IPS-20b (cell line): ENCODE data around the gene COL20A1.

Experiments
- H3K27ac ChIP-seq: one replicate; pipeline ENCODE4 v1.5.1; 2013; ENCODE audit warnings: low read length
- H3K27me3 ChIP-seq: 2 replicates; pipeline ENCODE4 v1.6.1; 2013; ENCODE audit warnings: mild to moderate bottlenecking, low read length, inconsistent platforms; ENCODE audit not compliant: insufficient read depth
- H3K36me3 ChIP-seq: 2 replicates; pipeline ENCODE4 v1.6.1; 2013; ENCODE audit warnings: low read depth, mild to moderate bottlenecking, inconsistent platforms, low read length, moderate library complexity; ENCODE audit not compliant: insufficient read depth
- H3K4me1 ChIP-seq: 2 replicates; pipeline ENCODE4 v1.6.1; 2013; ENCODE audit warnings: mild to moderate bottlenecking, control low read depth, inconsistent platforms, low read length, moderate library complexity; ENCODE audit not compliant: insufficient read depth
- H3K4me3 ChIP-seq: 2 replicates; pipeline ENCODE4 v1.5.1; 2013; ENCODE audit warnings: mild to moderate bottlenecking, low read length, inconsistent platforms
- H3K9ac ChIP-seq: 2 replicates; pipeline ENCODE4 v1.6.1; 2013; ENCODE audit warnings: low read depth, mild to moderate bottlenecking, inconsistent platforms, low read length, moderate library complexity
- H3K9me3 ChIP-seq: 2 replicates; pipeline ENCODE4 v1.6.1; 2013; ENCODE audit warnings: mild to moderate bottlenecking, low read depth, low read length, inconsistent platforms; ENCODE audit not compliant: insufficient read depth

The COL20A1 gene

DNA sequence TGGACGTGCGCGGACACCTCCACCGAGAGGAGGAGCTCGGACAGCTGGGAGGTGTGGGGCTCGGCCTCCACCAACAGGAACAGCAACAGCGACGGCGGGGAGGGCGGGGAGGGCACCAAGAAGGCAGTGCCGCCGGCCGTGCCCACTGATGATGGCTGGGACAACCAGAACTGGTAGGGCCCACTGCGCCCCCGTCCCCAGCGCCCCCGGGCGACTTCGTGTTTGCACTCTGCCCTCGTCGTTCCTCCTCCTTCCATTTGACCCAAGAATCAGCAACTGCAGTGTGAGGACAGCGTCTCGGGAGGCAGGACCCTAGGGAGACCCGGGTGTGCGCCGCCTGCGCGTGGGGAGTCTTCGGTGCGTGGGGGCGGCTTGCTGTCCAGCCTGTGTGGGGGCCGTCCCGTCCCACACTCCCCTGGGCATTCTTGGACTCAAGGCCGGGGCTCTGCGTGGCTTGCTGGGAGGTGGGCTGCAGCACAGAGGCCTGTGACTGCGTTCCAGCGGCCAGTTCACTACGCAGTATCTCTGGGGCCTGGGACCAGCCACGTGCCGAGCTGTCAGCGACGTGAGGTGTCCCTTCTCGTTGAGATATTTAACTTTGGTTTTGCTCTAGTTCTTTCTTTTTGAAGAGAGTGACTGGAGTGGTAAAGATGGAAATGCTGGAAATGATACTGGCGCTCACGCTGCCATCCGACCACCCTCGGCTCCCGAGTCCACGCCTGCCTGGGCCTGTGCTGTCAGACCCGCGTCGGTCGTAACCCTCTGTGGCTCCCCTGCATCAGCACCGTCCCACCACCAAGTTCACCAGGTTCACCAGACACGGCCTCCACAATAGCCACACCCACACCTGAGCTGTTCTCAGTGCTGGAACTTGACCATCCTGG lies 5.0 kb upstream of the COL20A1 start:
- Histone ChIP-seq H3K4me1 (no peaks in the 10 kb centered on the region; the same call in 1 of the 2 replicates), H3K27ac (no peak overlapping the region), H3K4me3 (no peak overlapping the region), H3K27me3 (no peaks in the 10 kb centered on the region), H3K9ac (no peak overlapping the region), H3K9me3 (no peaks in the 10 kb centered on the region), H3K36me3 (peaks cover 45% of the 10 kb centered on the region)

- H3K27me3 ChIP-seq = no peaks in the 10 kb centered on the region
- H3K4me1 ChIP-seq = no peaks in the 10 kb centered on the region; the same call in 1 of the 2 replicates
- H3K27ac ChIP-seq = no peak overlapping the region
- no peak overlapping the region for H3K4me3 ChIP-seq
- H3K36me3 ChIP-seq = peaks cover 38% of the 10 kb centered on the region
- H3K9ac ChIP-seq = no peak overlapping the region
- H3K9me3 ChIP-seq = no peaks in the 10 kb centered on the region
Measured at GRCh38 chr20:63288581-63289251, 4.3 kb upstream of the COL20A1 start.

DNA sequence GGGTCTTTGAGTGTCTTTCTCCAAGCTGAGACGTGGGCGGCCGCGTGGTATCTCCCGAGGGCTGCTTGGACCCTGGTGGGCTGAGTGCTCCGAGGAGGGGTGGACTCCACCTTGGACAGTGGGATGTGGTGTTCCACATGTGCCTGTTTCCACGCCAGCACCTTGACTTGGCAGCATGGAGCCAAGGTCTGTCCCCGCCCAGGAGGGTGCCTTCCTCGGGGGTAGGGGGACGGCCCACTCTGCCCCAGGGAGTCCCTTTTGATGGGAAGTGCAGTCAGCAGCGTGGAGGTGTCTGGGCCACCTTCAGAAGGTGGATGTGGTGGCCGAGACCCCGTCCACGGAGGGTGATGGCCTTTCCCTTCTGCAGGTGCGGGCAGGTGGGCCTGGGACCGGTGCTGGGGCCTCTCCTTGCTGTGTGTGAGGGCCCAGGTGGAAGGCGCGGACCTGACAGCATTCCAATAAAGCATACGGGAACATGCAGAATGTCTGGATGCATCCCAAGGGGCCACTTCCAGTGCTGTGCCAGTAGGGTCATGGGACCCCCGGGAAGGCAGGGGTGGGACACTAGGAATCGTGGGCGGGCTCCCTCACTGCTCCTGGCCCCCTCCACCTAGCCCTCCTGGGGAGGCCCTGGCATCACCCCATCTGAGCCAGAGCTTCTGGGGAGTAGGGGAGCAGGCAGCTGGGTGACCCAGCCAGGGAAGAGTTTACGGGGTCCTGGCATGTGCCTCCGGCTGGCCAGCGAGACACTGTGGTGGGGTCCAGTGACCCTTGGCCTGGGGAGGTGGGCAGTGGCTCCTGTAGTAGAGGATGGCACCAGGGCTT lies 3.5 kb upstream of the COL20A1 start:
- peaks cover 34% of the 10 kb centered on the region for H3K36me3 ChIP-seq
- H3K9ac ChIP-seq = no peak overlapping the region
- H3K4me3 ChIP-seq = no peak overlapping the region
- peaks cover under 1% of the 10 kb centered on the region; the same call in 1 of the 2 replicates for H3K27me3 ChIP-seq
- H3K9me3 ChIP-seq = no peaks in the 10 kb centered on the region
- no peak overlapping the region for H3K27ac ChIP-seq
- H3K4me1 ChIP-seq = no peaks in the 10 kb centered on the region; the same call in 1 of the 2 replicates

DNA sequence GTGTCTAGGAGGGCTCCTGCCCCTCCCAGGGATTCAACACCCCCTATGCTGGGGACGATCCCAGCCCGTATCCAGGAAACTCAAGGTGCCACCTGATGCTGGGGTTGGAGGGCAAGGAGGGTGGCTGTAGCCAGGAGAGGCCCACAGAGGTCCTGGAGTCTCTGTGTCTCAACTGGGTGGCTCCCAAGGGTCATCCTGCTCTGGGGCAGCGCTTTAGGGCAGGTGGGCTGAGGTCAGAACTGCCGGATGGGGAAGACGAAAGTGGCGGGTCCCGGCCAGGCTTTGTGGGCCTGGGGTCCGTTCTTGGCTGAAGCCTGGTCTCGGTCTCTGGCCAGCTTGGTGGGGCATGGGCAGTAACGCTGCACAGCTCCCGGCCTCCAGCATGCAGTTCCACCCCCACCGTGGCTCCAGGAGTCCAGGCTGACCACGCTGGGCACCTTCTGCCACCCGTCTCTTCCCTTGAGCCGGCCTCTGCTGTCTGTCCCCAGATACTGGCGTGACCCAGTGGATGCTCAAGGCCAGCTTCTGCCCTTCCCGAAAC lies 2.8 kb upstream of the COL20A1 start:
- Histone ChIP-seq H3K9ac (no peak overlapping the region), H3K4me3 (no peak overlapping the region), H3K9me3 (no peaks in the 10 kb centered on the region), H3K27me3 (peaks cover 8% of the 10 kb centered on the region), H3K4me1 (no peaks in the 10 kb centered on the region; the same call in 1 of the 2 replicates), H3K27ac (no peak overlapping the region), H3K36me3 (peaks cover 34% of the 10 kb centered on the region)

GRCh38 chr20:63290677-63291472 lies 2.1 kb upstream of the COL20A1 start:
- H3K4me3 ChIP-seq = no peak overlapping the region
- H3K27ac ChIP-seq = no peak overlapping the region
- no peak overlapping the region for H3K9ac ChIP-seq
- peaks cover 27% of the 10 kb centered on the region for H3K36me3 ChIP-seq
- peaks cover 14% of the 10 kb centered on the region for H3K27me3 ChIP-seq
- H3K4me1 ChIP-seq = peaks cover 4% of the 10 kb centered on the region; the same call in 1 of the 2 replicates
- no peaks in the 10 kb centered on the region for H3K9me3 ChIP-seq

- Histone ChIP-seq H3K4me1 (peaks cover 6% of the 10 kb centered on the region; the same call in 1 of the 2 replicates), H3K9me3 (no peaks in the 10 kb centered on the region), H3K27me3 (peaks cover 20% of the 10 kb centered on the region), H3K27ac (no peak overlapping the region), H3K36me3 (peaks cover 22% of the 10 kb centered on the region), H3K9ac (no peak overlapping the region), H3K4me3 (no peak overlapping the region)
Measured at GRCh38 chr20:63291811-63292210, 1.2 kb upstream of the COL20A1 start.

DNA sequence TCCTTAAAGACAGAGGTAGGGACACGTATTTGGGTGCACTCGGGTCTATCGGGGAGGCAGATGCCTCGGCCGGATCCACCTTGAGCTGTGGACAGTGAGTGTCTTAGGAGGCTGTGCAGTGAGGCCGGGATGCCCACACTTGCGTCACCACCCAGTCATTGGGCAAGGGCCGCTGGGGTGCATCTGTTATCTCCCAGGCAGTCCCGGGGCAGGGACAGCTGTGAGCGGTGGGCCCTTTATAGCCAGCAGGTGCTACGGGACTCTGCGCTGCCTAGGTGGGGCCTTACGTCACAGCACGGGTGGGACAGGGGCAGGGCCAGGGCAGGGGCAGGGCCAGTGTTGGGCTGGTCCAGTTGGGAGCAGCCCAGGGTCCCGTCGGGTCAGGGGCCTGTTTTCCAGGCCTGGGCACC lies 689 bp upstream of the COL20A1 start:
- peaks cover 6% of the 10 kb centered on the region; the same call in 1 of the 2 replicates for H3K4me1 ChIP-seq
- peaks cover 19% of the 10 kb centered on the region for H3K36me3 ChIP-seq
- H3K4me3 ChIP-seq = no peak overlapping the region
- H3K27ac ChIP-seq = no peak overlapping the region
- H3K9ac ChIP-seq = no peak overlapping the region
- H3K9me3 ChIP-seq = no peaks in the 10 kb centered on the region
- peaks cover 20% of the 10 kb centered on the region for H3K27me3 ChIP-seq

DNA sequence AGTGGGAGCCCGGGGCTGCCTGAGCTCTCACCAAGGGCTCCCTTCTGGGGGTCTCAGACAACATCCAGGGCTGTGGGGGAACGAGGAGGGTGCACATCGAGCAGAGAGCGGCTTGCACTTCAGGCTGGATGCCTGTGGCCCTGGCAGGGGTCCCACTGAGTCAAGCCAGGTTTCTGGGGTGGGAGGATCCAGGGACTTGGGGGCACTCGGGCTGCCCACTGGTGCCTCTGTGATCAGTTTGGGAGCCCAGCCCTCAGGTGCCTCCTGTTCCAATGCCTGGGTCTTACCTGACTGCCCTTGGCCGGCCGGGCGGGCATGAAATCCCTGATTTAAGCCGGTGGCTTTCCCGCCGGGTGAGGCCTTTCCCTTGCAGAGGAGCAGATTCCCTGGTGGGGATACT lies 470 bp downstream of the COL20A1 start:
- H3K9me3 ChIP-seq = no peaks in the 10 kb centered on the region
- H3K36me3 ChIP-seq = peaks cover 9% of the 10 kb centered on the region; the same call in 1 of the 2 replicates
- no peak overlapping the region for H3K27ac ChIP-seq
- no peak overlapping the region for H3K4me3 ChIP-seq
- H3K4me1 ChIP-seq = peaks cover 6% of the 10 kb centered on the region; the same call in 1 of the 2 replicates
- peaks cover 20% of the 10 kb centered on the region for H3K27me3 ChIP-seq
- H3K9ac ChIP-seq = no peak overlapping the region

GRCh38 chr20:63293871-63294535 lies 1.0 kb downstream of the COL20A1 start:
- peaks cover 20% of the 10 kb centered on the region for H3K27me3 ChIP-seq
- H3K4me1 ChIP-seq = peaks cover 6% of the 10 kb centered on the region; the same call in 1 of the 2 replicates

DNA sequence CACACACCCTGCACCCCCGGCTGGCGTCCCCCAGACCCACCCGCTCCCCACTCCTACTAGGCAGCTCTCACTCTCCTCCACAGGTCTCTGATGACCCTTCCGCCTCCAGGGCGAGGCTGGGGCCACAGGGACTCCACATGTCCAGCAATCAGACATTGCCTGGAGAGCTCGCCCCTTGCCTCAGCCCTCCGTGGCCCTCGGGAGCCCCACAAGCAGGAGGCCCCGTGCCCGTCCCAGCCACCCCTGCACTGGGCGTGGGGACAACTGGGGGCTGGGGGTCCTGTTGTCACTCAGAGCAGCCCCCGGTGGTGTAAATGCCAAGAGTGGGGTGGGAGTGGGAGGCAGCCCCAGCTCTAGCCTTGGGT lies 1.5 kb downstream of the COL20A1 start:
- Histone ChIP-seq H3K27ac (no peak overlapping the region), H3K36me3 (no peaks in the 10 kb centered on the region), H3K4me1 (peaks cover 6% of the 10 kb centered on the region; the same call in 1 of the 2 replicates), H3K27me3 (peaks cover 20% of the 10 kb centered on the region), H3K4me3 (no peak overlapping the region), H3K9ac (no peak overlapping the region), H3K9me3 (no peaks in the 10 kb centered on the region)

More at GRCh38 chr20:63293871-63294535, 1.0 kb downstream of the COL20A1 start:
- H3K4me3 ChIP-seq = no peak overlapping the region
- no peaks in the 10 kb centered on the region for H3K9me3 ChIP-seq
- H3K27ac ChIP-seq = no peak overlapping the region
- H3K9ac ChIP-seq = no peak overlapping the region
- H3K36me3 ChIP-seq = peaks cover 4% of the 10 kb centered on the region; the same call in 1 of the 2 replicates
